ENCODE measurements around the gene POM121C. TPM values are rescaled to one million over a fixed set of nuclear protein-coding genes. Genes with fewer than 3 reads are reported as not detected.
"Not testable (repeated sequence)": the region's sequence is repeated elsewhere in the genome, so short reads cannot be mapped to it uniquely, and the experiment has no call there.

Gene POM121C
- polyA plus RNA-seq, 6 donors from 2014 or later: 5.2 to 32.4 (median 14.0) TPM

DNA sequence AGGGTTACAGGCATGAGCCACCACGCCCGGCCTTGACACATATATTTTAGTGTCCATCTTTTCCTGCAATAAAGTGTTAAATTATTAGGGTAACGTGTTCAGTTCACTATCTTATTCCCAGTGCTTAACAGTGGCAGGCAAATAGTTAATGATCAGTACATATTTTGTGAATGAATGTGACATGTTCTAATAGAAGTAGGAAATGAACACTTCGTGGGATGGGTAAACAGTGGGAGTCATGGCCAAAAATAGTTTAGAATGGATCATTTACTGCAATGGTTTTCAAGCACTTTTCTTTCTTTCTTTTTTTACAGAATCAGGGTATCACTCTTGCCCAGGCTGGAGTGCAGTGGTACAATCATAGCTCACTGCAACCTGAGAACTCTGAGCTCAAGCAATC, 15.9 kb downstream of the POM121C start:
- H3K27me3 Mint-ChIP-seq; H3K4me3 Mint-ChIP-seq; H3K9me3 Mint-ChIP-seq; DNase-seq; H3K4me1 Mint-ChIP-seq; ATAC-seq (ENCODE audit: low read depth in 2 of 2): not testable (repeated sequence)
- Mint-ChIP-seq H3K27ac (peak overlapping the region in 1 of 6 donors; percentile 33), H3K36me3 (peaks cover 5 to 31% of the 10 kb centered on the region in 2 donors)

- ATAC-seq (ENCODE audit: low read depth in 2 of 2); H3K36me3 Mint-ChIP-seq; DNase-seq; H3K4me1 Mint-ChIP-seq; H3K9me3 Mint-ChIP-seq; H3K27me3 Mint-ChIP-seq; H3K4me3 Mint-ChIP-seq: not testable (repeated sequence)
- H3K27ac Mint-ChIP-seq: peak overlapping the region in 1 of 6 donors; percentile 97
Observed at GRCh38 chr7:75460541-75460940, 25.6 kb downstream of the POM121C start.

GRCh38 chr7:75458034-75458433, 28.1 kb downstream of the POM121C start:
- H3K27ac Mint-ChIP-seq; ATAC-seq (ENCODE audit: low read depth in 2 of 2); DNase-seq; H3K36me3 Mint-ChIP-seq; H3K4me1 Mint-ChIP-seq; H3K9me3 Mint-ChIP-seq; H3K4me3 Mint-ChIP-seq; H3K27me3 Mint-ChIP-seq: not testable (repeated sequence)

DNA sequence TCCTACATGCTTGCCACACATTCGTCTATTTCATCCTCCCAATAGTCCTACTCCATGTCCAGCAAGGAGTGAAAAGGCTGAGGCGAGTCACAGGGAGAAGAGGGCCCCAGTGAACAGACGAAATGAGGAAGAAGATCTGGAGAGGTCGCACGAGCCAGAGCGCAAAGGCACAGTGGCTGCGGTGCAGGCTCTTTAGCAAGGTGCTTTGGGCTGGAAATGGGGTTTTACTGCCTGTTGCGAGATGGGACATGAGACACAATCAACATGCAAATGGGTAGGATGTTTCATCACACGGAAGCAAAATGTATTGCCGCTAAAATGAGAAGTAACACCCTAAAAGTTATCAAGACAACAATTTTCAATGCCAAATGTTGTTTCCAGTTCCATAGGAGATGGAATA, 29.7 kb downstream of the POM121C start:
- DNase-seq; H3K27me3 Mint-ChIP-seq; H3K4me3 Mint-ChIP-seq; H3K4me1 Mint-ChIP-seq; ATAC-seq (ENCODE audit: low read depth in 2 of 2); H3K36me3 Mint-ChIP-seq; H3K9me3 Mint-ChIP-seq: not testable (repeated sequence)
- H3K27ac Mint-ChIP-seq: peak overlapping the region in 1 of 6 donors; percentile 72

- not testable (repeated sequence) for H3K4me1 Mint-ChIP-seq, H3K9me3 Mint-ChIP-seq, H3K27ac Mint-ChIP-seq, H3K36me3 Mint-ChIP-seq, H3K4me3 Mint-ChIP-seq, H3K27me3 Mint-ChIP-seq
- ATAC-seq (ENCODE audit: low read depth in 2 of 2) (peak; percentile 86 to 87), DNase-seq (peak; percentile 2)
Observed at GRCh38 chr7:75452494-75452955, 33.6 kb downstream of the POM121C start.

DNA sequence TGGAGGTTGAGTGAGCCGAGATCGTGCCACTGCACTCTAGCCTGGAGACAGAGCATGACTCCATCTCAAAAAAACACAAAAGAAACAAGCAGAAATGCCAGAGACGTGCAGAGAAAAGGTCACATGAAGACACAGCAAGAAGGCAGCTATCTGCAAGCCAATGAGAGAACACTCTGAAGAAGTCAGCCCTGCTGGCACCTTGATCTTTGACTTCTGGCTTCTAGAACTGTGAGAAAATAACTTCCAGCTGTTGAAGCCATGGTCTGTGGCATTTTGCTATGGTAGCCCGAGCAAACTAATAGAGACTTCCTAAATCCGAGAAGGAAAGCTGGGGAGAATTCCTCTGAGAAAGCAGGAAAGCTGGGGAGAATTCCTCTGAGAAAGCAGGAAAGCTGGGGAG, 36.2 kb downstream of the POM121C start:
- H3K4me3 Mint-ChIP-seq; H3K27ac Mint-ChIP-seq; H3K9me3 Mint-ChIP-seq; ATAC-seq (ENCODE audit: low read depth in 2 of 2); H3K4me1 Mint-ChIP-seq; DNase-seq; H3K36me3 Mint-ChIP-seq; H3K27me3 Mint-ChIP-seq: not testable (repeated sequence)

DNA sequence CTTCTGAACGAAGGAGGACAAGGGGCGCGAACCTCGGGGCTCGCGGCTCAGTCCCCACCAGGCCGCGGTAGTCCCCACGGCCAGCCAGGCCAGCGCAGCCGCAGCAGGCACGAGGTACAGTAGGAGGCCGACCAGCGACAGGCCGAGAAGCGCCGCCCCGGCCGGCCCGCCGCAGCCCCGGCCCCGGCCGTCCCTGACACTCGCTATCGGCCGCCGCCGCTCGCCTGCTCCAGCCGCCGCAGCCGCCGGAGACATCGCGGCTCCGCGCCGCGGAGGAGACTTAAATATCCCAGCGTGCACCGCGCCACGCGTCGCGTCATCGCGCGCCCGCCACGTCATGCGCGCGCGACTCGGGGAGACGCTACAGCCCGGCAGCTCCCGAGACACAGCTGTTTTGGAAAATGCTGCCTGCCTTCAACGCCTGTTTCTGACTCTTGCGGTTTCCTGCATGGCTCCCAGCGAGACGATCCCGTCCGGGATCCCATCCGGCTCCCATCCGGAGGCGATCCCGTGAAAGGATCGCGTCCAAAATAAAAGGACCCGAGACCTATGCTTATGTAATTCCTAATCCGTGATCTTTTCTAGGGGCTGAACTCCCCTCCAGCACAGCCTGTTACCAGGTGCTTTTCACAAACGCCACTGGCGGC, 43.5 kb downstream of the POM121C start:
- peak; percentile 51 for DNase-seq
- peak; percentile 96 to 97 for ATAC-seq (ENCODE audit: low read depth in 2 of 2)
- peak overlapping the region; percentile 77 to 97 (median 93) for H3K4me3 Mint-ChIP-seq
- H3K9me3 Mint-ChIP-seq, H3K27me3 Mint-ChIP-seq: not testable (repeated sequence)
- H3K4me1 Mint-ChIP-seq: peaks cover 4 to 12% (median 8%) of the 10 kb centered on the region in 3 donors
- H3K36me3 Mint-ChIP-seq: peaks cover 9 to 13% of the 10 kb centered on the region in 2 donors
- H3K27ac Mint-ChIP-seq: peak overlapping the region; percentile 84 to 97 (median 94)

GRCh38 chr7:75442101-75442464, 44.0 kb downstream of the POM121C start:
- H3K27me3 Mint-ChIP-seq, DNase-seq, H3K9me3 Mint-ChIP-seq: not testable (repeated sequence)
- H3K4me1 Mint-ChIP-seq: peaks cover 4 to 12% (median 8%) of the 10 kb centered on the region in 3 donors
- H3K36me3 Mint-ChIP-seq: peaks cover 9 to 14% of the 10 kb centered on the region in 2 donors
- peak overlapping the region in 5 of 6 donors; percentile 57 to 88 (median 73) for H3K27ac Mint-ChIP-seq
- peak overlapping the region; percentile 72 to 93 (median 86) for H3K4me3 Mint-ChIP-seq
- peak; percentile 23 to 27 for ATAC-seq (ENCODE audit: low read depth in 2 of 2)

DNA sequence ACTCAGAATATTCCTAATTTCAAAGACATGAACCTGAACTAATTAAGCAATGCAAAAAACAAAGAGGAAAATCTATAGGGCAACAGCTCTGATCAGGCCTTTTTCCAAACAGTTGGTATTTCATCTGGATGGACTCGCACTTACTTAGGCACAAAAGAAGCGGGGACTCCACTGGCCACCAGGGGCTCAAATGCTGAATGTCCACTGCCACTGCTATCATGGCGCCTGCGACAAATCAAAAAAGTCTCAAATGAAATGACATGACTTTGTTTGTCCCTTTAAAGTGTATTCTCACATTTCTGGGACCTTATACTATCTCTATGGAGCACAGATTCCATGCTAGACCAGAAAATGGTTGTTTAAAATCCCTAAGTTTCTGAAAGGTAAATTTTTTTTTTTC, 47.1 kb downstream of the POM121C start:
- H3K27ac Mint-ChIP-seq: peak overlapping the region in 1 of 6 donors; percentile 74

GRCh38 chr7:75423481-75423880, 62.6 kb downstream of the POM121C start:
- H3K36me3 Mint-ChIP-seq, H3K9me3 Mint-ChIP-seq, H3K27ac Mint-ChIP-seq, H3K27me3 Mint-ChIP-seq, DNase-seq, H3K4me3 Mint-ChIP-seq: not testable (repeated sequence)
- H3K4me1 Mint-ChIP-seq: peaks cover 10 to 14% (median 14%) of the 10 kb centered on the region in 3 donors
- ATAC-seq (ENCODE audit: low read depth in 2 of 2): peak; percentile 6 to 9

More for the DNA sequence above, 47.1 kb downstream of the POM121C start:
- H3K9me3 Mint-ChIP-seq; ATAC-seq (ENCODE audit: low read depth in 2 of 2); H3K27me3 Mint-ChIP-seq; DNase-seq: not testable (repeated sequence)
- peaks cover 14 to 19% of the 10 kb centered on the region in 2 donors for H3K36me3 Mint-ChIP-seq
- H3K4me3 Mint-ChIP-seq: peak overlapping the region in 1 of 8 donors; percentile 56
- H3K4me1 Mint-ChIP-seq: peaks cover 4 to 12% (median 8%) of the 10 kb centered on the region in 3 donors

GRCh38 chr7:75421798-75422710, 64.0 kb downstream of the POM121C start:
- H3K4me1 Mint-ChIP-seq; H3K27me3 Mint-ChIP-seq; DNase-seq; ATAC-seq (ENCODE audit: low read depth in 2 of 2); H3K36me3 Mint-ChIP-seq; H3K4me3 Mint-ChIP-seq; H3K27ac Mint-ChIP-seq; H3K9me3 Mint-ChIP-seq: not testable (repeated sequence)

DNA sequence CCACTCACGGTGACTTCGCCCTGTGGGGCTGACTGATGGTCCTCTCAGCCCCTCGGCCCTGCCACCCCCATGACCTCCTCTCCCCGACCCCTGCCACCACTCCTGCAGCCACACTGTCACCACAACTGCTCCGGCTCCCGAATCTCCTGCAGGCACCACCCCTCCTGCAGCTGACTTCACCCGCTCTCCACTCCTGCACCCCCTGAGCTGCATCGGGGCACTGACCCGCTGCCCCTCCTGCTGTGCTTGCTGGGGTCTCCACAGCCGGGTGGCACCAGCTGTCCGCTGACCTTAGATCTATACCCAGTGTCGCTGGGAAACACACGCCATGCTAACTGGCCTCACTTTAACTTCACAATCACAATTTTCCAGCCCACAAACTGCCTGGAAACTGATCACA, 65.9 kb downstream of the POM121C start:
- not testable (repeated sequence) for H3K27me3 Mint-ChIP-seq; H3K9me3 Mint-ChIP-seq; DNase-seq; H3K36me3 Mint-ChIP-seq; ATAC-seq (ENCODE audit: low read depth in 2 of 2); H3K4me1 Mint-ChIP-seq; H3K4me3 Mint-ChIP-seq
- H3K27ac Mint-ChIP-seq: peak overlapping the region in 2 of 6 donors; percentile 30 to 64

GRCh38 chr7:75419693-75420092, 66.4 kb downstream of the POM121C start:
- ATAC-seq (ENCODE audit: low read depth in 2 of 2); DNase-seq; H3K27me3 Mint-ChIP-seq; H3K4me3 Mint-ChIP-seq; H3K36me3 Mint-ChIP-seq; H3K4me1 Mint-ChIP-seq; H3K9me3 Mint-ChIP-seq: not testable (repeated sequence)
- H3K27ac Mint-ChIP-seq: peak overlapping the region in 1 of 6 donors; percentile 64

DNA sequence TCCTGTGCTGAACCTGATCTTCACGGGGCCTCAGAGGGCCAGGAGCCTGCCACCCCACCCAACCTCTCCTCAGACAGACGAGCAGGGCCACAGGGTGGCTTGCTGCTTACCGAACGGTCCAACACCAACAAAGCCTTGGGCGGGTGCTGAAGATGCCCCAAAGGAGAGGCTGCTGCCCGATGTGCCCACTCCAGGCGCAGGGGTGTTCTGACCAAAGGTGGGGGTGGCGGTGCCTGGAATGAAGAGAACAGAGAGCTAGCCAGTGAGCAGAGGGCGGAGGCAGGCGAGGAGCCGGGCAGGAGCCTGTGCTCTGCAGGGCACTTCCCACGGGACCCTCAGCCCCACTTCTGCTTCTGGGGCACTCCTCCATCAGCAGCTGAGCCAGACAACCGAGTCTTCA, 66.9 kb downstream of the POM121C start:
- not testable (repeated sequence) for H3K4me1 Mint-ChIP-seq; H3K27me3 Mint-ChIP-seq; H3K27ac Mint-ChIP-seq; DNase-seq; H3K36me3 Mint-ChIP-seq; H3K4me3 Mint-ChIP-seq; H3K9me3 Mint-ChIP-seq; ATAC-seq (ENCODE audit: low read depth in 2 of 2)

Data from naive B cell (primary cell).